DND-41 (cell line): Measurements from ENCODE around the gene VRTN.

Source experiments
- ATAC-seq: fragments of 200-7000 bp; cut with Tn5 transposase; 3 replicates; pipeline ENCODE4 v1.9.1; 2021; ENCODE audit warnings: low read depth; ENCODE audit not compliant: insufficient read depth
- DNase-seq: peaks from one replicate; pipeline ENCODE4 v3.0.0-alpha.2; 2020
- H2AFZ ChIP-seq: 2 replicates; pipeline ENCODE4 v1.6.0; 2012; ENCODE audit warnings: low read depth, low read length
- H3K27ac ChIP-seq: 2 replicates; pipeline ENCODE4 v1.5.1; 2012; ENCODE audit warnings: low read length, inconsistent platforms
- H3K27me3 ChIP-seq: fragments of 200-600 bp; sonication (generic); 2 replicates; pipeline ENCODE4 v1.6.0; 2012; ENCODE audit warnings: low read length, mild to moderate bottlenecking, inconsistent platforms; ENCODE audit not compliant: insufficient read depth, poor library complexity
- H3K36me3 ChIP-seq: 2 replicates; pipeline ENCODE4 v1.5.1; 2012; ENCODE audit warnings: low read length, inconsistent platforms; ENCODE audit not compliant: insufficient read depth
- H3K4me1 ChIP-seq: 2 replicates; pipeline ENCODE4 v1.5.1; 2012; ENCODE audit warnings: mild to moderate bottlenecking, low read length; ENCODE audit not compliant: insufficient read depth
- H3K4me2 ChIP-seq: 2 replicates; pipeline ENCODE4 v1.6.0; 2012; ENCODE audit warnings: mild to moderate bottlenecking, moderate library complexity, low read length, inconsistent platforms; ENCODE audit not compliant: insufficient read depth
- H3K4me3 ChIP-seq, 2 experiments: fragments of 200-600 bp in 1 of 2; shearing (Covaris generic) in 1 of 2; 2 replicates each; pipeline ENCODE4 v1.5.1; 2012 to 2016; ENCODE audit warnings: inconsistent platforms in 2 of 2, low read length in 2 of 2, mild to moderate bottlenecking in 2 of 2, low read depth in 1 of 2, moderate library complexity in 1 of 2
- H3K79me2 ChIP-seq: 2 replicates; pipeline ENCODE4 v1.6.0; 2012; ENCODE audit warnings: low read length, inconsistent platforms; ENCODE audit not compliant: insufficient read depth
- H3K9ac ChIP-seq: 2 replicates; pipeline ENCODE4 v1.6.0; 2012; ENCODE audit warnings: low read depth, mild to moderate bottlenecking, inconsistent platforms, low read length, moderate library complexity
- H3K9me3 ChIP-seq: 2 replicates; pipeline ENCODE4 v1.5.1; 2012; ENCODE audit warnings: low read length, moderate library complexity, mild to moderate bottlenecking, inconsistent platforms; ENCODE audit not compliant: insufficient read depth, severe bottlenecking
- H4K20me1 ChIP-seq: 2 replicates; pipeline ENCODE4 v1.6.0; 2012; ENCODE audit warnings: low read length; ENCODE audit not compliant: insufficient read depth
- EZH2 ChIP-seq: IDR thresholded peaks from 3 replicates; pipeline ENCODE4 v1.6.1; 2012; ENCODE audit warnings: borderline replicate concordance, low read depth, mild to moderate bottlenecking, moderate library complexity, low read length, inconsistent platforms; ENCODE audit not compliant: severe bottlenecking
- TF ChIP-seq, protein P1 (sequence below): IDR thresholded peaks from 2 replicates; pipeline ENCODE4 v1.5.1; 2012; ENCODE audit warnings: borderline replicate concordance, low read length, moderate library complexity, mild to moderate bottlenecking; ENCODE audit not compliant: poor library complexity, severe bottlenecking; ENCODE audit errors: extremely low read depth

VRTN gene

DNA sequence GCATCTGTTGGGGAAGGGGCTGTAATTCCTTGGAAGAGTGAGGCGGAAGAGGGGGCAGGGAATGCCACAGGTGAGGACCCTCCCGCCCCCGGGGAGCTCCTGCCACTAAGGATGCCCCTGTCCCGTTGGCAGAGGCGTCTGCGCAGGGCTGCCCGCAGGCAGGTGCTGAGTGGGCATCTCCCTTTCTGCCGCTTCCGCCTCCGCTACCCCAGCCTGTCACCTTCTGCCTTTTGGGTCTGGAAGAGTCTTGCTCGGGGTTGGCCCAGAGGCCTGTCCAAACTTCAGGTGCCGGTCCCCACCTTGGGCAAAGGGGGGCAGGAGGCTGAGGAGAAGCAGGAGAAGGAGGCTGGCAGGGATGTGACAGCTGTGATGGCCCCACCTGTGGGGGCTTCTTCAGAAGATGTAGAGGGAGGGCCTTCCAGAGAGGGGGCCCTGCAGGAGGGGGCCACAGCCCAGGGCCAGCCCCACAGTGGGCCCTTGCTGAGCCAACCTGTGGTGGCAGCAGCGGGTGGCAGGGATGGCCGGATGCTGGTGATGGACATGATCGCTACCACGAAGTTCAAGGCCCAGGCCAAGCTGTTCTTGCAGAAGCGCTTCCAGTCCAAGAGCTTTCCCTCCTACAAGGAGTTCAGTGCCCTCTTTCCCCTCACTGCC is 10.0 kb downstream of the VRTN start:
- Histone ChIP-seq H3K36me3 (no peaks in the 10 kb centered on the region), H3K9ac (no peak overlapping the region), H3K4me2 (no peak overlapping the region), H3K4me1 (0 out of 2 replicates have a peak, but pooled peaks cover 3% of the 10 kb centered on the region), H3K79me2 (no peaks in the 10 kb centered on the region), H3K9me3 (no peaks in the 10 kb centered on the region), H3K27me3 (peaks cover 10% of the 10 kb centered on the region), H3K4me3 (no peak overlapping the region), H4K20me1 (no peaks in the 10 kb centered on the region), H2AFZ (no peak overlapping the region), H3K27ac (no peak overlapping the region)
- ATAC-seq (no peak), DNase-seq (no peak)
- no peak for TF ChIP-seq EZH2
- TF ChIP-seq, protein P1, sequence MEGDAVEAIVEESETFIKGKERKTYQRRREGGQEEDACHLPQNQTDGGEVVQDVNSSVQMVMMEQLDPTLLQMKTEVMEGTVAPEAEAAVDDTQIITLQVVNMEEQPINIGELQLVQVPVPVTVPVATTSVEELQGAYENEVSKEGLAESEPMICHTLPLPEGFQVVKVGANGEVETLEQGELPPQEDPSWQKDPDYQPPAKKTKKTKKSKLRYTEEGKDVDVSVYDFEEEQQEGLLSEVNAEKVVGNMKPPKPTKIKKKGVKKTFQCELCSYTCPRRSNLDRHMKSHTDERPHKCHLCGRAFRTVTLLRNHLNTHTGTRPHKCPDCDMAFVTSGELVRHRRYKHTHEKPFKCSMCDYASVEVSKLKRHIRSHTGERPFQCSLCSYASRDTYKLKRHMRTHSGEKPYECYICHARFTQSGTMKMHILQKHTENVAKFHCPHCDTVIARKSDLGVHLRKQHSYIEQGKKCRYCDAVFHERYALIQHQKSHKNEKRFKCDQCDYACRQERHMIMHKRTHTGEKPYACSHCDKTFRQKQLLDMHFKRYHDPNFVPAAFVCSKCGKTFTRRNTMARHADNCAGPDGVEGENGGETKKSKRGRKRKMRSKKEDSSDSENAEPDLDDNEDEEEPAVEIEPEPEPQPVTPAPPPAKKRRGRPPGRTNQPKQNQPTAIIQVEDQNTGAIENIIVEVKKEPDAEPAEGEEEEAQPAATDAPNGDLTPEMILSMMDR = no peak

DNA sequence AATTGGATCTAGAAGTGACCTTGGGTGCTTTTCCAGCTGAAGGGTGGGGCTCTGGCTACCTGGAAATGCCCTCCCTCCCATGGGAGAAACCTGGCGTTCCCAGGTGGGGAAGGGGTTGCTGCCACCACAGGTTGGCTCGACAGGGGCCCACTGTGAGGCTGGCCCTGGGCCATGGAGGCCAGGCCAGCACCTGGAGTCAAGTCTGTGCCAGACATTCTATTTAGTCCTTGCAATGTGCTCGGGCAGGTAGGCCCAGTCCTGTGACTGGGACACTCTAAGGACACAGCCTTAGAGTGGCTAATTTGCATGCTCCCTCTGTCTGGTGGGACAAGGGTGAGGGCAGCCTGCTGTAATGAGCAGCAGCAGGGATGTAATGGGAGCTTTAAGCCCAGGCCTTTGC is 11.9 kb downstream of the VRTN start:
- no peak for DNase-seq
- no peaks in the 10 kb centered on the region for H3K79me2 ChIP-seq
- H3K9ac ChIP-seq = no peak overlapping the region
- ATAC-seq = no peak
- no peaks in the 10 kb centered on the region for H4K20me1 ChIP-seq
- TF ChIP-seq, protein P1 = no peak
- TF ChIP-seq EZH2 = no peak
- no peak overlapping the region for H3K27ac ChIP-seq
- H3K27me3 ChIP-seq = peaks cover 18% of the 10 kb centered on the region
- no peak overlapping the region for H2AFZ ChIP-seq
- H3K4me3 ChIP-seq = no peak overlapping the region
- 0 out of 2 replicates have a peak, but pooled peaks cover 3% of the 10 kb centered on the region for H3K4me1 ChIP-seq
- no peaks in the 10 kb centered on the region for H3K36me3 ChIP-seq
- no peak overlapping the region for H3K4me2 ChIP-seq
- H3K9me3 ChIP-seq = no peaks in the 10 kb centered on the region

DNA sequence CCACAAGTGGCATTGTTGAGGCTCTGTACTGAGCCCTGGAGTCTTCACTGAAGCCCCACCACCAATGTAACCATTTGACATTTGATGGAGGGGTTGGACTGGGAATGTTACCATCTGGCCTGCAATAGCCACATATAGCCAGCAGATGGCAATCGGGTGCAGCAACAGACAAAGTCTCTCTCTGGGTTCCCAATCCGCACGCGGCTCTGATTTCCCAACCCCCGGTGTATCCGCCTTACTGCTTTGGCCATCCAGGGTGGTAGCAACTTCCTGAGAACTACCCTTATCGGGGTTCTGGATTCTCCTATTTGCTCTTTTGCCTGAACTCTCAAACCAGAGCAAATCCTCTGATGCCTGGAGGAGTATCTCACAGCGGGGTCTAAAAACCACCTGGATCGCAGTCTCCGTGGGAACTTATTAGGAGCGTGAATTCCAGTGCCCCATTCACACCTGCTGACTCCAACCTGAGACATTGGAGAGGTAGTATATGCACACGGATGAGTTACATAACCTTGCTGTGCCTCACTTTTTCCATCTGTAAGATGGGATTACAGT is 14.2 kb downstream of the VRTN start:
- no peak overlapping the region for H2AFZ ChIP-seq
- H3K27me3 ChIP-seq = peaks cover 21% of the 10 kb centered on the region
- H3K9me3 ChIP-seq = no peaks in the 10 kb centered on the region
- TF ChIP-seq EZH2 = no peak
- TF ChIP-seq, protein P1 = peak; percentile 94
- DNase-seq (peak; percentile 72), ATAC-seq (peak; percentile 90)
- no peak overlapping the region for H3K9ac ChIP-seq
- H3K36me3 ChIP-seq = no peaks in the 10 kb centered on the region
- H4K20me1 ChIP-seq = no peaks in the 10 kb centered on the region
- H3K4me2 ChIP-seq = no peak overlapping the region; the same call in 1 of the 2 replicates
- H3K4me3 ChIP-seq = no peak overlapping the region
- H3K4me1 ChIP-seq = 0 out of 2 replicates have a peak, but pooled peaks cover 3% of the 10 kb centered on the region
- H3K27ac ChIP-seq = no peak overlapping the region
- H3K79me2 ChIP-seq = no peaks in the 10 kb centered on the region
